Measurements from ENCODE around the gene SCFD2. TPM values are rescaled to one million over a fixed set of nuclear protein-coding genes. Genes with fewer than 3 reads are reported as not detected.

Gene SCFD2
- total RNA-seq, 6 experiments from 2014 or later = 35.2 to 46.7 (median 41.5) TPM

DNA sequence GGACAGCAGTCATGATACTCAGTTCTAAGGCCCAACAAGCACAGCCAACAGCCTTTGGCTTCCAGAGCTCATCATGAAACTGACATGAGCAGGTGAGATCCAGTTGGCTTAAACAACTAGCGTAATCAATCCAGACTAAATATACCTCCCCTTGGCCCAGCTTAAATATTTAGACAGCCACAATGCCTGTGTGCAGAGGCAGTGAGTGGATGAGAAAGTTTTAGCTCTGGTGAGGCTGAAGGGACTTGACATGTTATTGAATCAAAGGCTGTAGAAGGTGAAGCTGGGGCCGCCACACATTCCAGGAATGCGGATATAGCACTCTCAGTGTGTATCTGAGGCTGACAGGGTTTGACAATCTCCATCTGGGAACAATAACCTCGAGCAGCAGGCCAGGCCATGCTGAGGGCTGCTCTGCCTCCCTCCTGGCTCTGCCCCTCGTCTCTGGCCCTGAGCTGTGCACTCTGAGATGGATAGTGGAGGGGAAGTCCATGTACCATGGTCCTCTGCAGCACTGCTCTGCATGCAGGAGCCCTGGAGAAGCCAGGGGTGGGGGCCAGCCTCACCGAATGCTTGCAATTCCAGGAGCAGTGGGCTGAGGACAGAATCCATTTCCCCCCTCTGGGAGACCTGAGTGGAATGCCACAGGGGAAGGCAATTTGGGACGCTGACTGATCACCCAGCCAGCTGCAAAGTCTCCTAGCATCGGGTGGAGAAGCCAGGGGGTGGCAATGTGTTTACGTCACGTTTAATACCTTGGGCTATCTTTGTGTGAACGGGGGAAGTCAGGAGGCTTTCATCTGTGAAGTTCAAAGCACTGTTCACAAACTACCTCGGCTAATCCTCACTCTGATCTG is 541.0 kb downstream of the SCFD2 start:
- H3K27me3 Mint-ChIP-seq (ENCODE audit: insufficient read depth) = no peaks in the 10 kb centered on the region
- no peaks in the 10 kb centered on the region for H3K9me3 Mint-ChIP-seq
- H3K4me1 Mint-ChIP-seq (ENCODE audit: low read depth) = peaks cover 42% of the 10 kb centered on the region
- TF ChIP-seq, protein P1, sequence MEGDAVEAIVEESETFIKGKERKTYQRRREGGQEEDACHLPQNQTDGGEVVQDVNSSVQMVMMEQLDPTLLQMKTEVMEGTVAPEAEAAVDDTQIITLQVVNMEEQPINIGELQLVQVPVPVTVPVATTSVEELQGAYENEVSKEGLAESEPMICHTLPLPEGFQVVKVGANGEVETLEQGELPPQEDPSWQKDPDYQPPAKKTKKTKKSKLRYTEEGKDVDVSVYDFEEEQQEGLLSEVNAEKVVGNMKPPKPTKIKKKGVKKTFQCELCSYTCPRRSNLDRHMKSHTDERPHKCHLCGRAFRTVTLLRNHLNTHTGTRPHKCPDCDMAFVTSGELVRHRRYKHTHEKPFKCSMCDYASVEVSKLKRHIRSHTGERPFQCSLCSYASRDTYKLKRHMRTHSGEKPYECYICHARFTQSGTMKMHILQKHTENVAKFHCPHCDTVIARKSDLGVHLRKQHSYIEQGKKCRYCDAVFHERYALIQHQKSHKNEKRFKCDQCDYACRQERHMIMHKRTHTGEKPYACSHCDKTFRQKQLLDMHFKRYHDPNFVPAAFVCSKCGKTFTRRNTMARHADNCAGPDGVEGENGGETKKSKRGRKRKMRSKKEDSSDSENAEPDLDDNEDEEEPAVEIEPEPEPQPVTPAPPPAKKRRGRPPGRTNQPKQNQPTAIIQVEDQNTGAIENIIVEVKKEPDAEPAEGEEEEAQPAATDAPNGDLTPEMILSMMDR (IDR thresholded peaks at IDR 0.05) = no peak
- H3K36me3 Mint-ChIP-seq (ENCODE audit: low read depth) = no peaks in the 10 kb centered on the region
- peak; percentile 32 for DNase-seq
- H3K27ac Mint-ChIP-seq = peak overlapping the region; percentile 10; the same call in 1 of the 2 replicates
- H3K4me3 Mint-ChIP-seq = no peak overlapping the region

DNA sequence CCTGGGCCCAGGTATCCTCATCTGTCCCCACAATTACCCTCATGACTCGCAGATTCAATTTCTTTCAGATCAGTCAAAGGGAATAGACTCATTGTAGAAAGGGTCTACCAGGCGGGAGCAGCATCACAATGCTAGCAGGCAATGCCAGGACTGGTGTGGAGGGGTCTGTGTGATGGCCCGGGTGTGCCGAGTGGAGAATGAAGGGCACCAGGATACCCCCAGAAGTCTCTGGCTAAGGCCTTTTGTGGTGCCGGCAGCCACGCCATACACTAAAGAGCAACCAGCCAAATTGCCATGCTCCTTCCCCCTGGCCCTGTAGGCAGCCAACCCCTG is 541.6 kb downstream of the SCFD2 start:
- TF ChIP-seq, protein P1 (IDR thresholded peaks at IDR 0.05) = no peak
- no peaks in the 10 kb centered on the region for H3K36me3 Mint-ChIP-seq (ENCODE audit: low read depth)
- no peaks in the 10 kb centered on the region for H3K27me3 Mint-ChIP-seq (ENCODE audit: insufficient read depth)
- no peak overlapping the region for H3K27ac Mint-ChIP-seq
- H3K4me3 Mint-ChIP-seq = no peak overlapping the region
- DNase-seq = no peak
- H3K4me1 Mint-ChIP-seq (ENCODE audit: low read depth) = peaks cover 42% of the 10 kb centered on the region
- H3K9me3 Mint-ChIP-seq = no peaks in the 10 kb centered on the region

DNA sequence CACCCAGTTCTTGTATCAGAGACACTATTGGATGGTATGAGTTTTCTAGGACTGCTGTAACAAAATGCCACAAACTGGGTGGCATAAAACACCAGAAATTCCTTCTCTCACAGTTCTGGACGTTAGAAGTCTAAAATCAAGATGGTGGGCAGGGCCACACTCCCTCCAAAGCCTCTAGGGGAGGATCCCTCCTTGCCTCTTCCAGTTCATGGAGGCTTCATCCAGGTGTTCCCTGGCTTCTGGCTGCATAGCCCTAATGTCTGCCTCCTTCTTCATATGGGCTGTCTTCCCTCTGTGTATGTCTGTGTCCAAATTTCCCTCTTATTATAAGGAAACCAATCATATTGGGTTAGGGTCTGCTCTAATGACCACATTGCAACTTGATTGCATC is 542.2 kb downstream of the SCFD2 start:
- Mint-ChIP-seq H3K4me3 (no peak overlapping the region), H3K9me3 (no peaks in the 10 kb centered on the region), H3K27ac (no peak overlapping the region), H3K4me1 (ENCODE audit: low read depth) (peaks cover 42% of the 10 kb centered on the region), H3K36me3 (ENCODE audit: low read depth) (no peaks in the 10 kb centered on the region), H3K27me3 (ENCODE audit: insufficient read depth) (no peaks in the 10 kb centered on the region)
- TF ChIP-seq, protein P1 (IDR thresholded peaks at IDR 0.05) = no peak
- DNase-seq = no peak

Other genes with a start within 250 kb of the SCFD2 start
- 10 to 100 TPM; 56.3 to 81.5 (median 77.4) TPM for gene FIP1L1, start 11.6 kb upstream of the SCFD2 start, total RNA-seq (2021; fragmentation: NEBNext Ultra II Directional; extraction: Animal tissue kit (Norgen Biotek cat#: 25700))
- under 1 TPM in 5 of 6 experiments, not detected in 1; 0.05 to 0.18 (median 0.07) TPM for gene LNX1, start 225.4 kb upstream of the SCFD2 start, total RNA-seq (2021; fragmentation: NEBNext Ultra II Directional; extraction: Animal tissue kit (Norgen Biotek cat#: 25700))